ENCODE data around the gene ZDHHC19.
"Not testable (repeated sequence)": the region's sequence is repeated elsewhere in the genome, so short reads cannot be mapped to it uniquely, and the experiment has no call there.

The ZDHHC19 gene

GRCh38 chr3:196207159-196207832, 3.9 kb downstream of the ZDHHC19 start:
- no peak for DNase-seq (ENCODE audit: insufficient read length, low spot score)
- no peak for FAIRE-seq

- not testable (repeated sequence) for DNase-seq (ENCODE audit: insufficient read length, low spot score)
Observed at GRCh38 chr3:196205442-196206205, 5.6 kb downstream of the ZDHHC19 start.

GRCh38 chr3:196203846-196204245, 7.4 kb downstream of the ZDHHC19 start:
- DNase-seq (ENCODE audit: insufficient read length, low spot score), result no peak
- no peak for FAIRE-seq

More at GRCh38 chr3:196205442-196206205, 5.6 kb downstream of the ZDHHC19 start:
- FAIRE-seq, result not testable (repeated sequence)

GRCh38 chr3:196202516-196202970, 8.7 kb downstream of the ZDHHC19 start:
- DNase-seq (ENCODE audit: insufficient read length, low spot score), result no peak
- FAIRE-seq, result no peak

GRCh38 chr3:196198771-196199753, 12.1 kb downstream of the ZDHHC19 start:
- DNase-seq (ENCODE audit: insufficient read length, low spot score), result no peak
- FAIRE-seq, result no peak

- FAIRE-seq (no peak), DNase-seq (ENCODE audit: insufficient read length, low spot score) (no peak)
Observed at GRCh38 chr3:196198081-196198675, 13.0 kb downstream of the ZDHHC19 start.

GRCh38 chr3:196197524-196197923, 13.7 kb downstream of the ZDHHC19 start:
- DNase-seq (ENCODE audit: insufficient read length, low spot score) (no peak), FAIRE-seq (no peak)

GRCh38 chr3:196195664-196196265, 15.4 kb downstream of the ZDHHC19 start:
- DNase-seq (ENCODE audit: insufficient read length, low spot score), result no peak
- no peak for FAIRE-seq

GRCh38 chr3:196194542-196194915, 16.7 kb downstream of the ZDHHC19 start:
- no peak for DNase-seq (ENCODE audit: insufficient read length, low spot score)
- no peak for FAIRE-seq

- no peak for DNase-seq (ENCODE audit: insufficient read length, low spot score)
- no peak for FAIRE-seq
Observed at GRCh38 chr3:196193736-196194541, 17.3 kb downstream of the ZDHHC19 start.

GRCh38 chr3:196193133-196193735, 18.0 kb downstream of the ZDHHC19 start:
- DNase-seq (ENCODE audit: insufficient read length, low spot score), result no peak
- FAIRE-seq, result no peak

GRCh38 chr3:196192524-196193051, 18.6 kb downstream of the ZDHHC19 start:
- FAIRE-seq (no peak), DNase-seq (ENCODE audit: insufficient read length, low spot score) (no peak)

- DNase-seq (ENCODE audit: insufficient read length, low spot score) (no peak), FAIRE-seq (peak; percentile 49)
Observed at GRCh38 chr3:196192036-196192523, 19.1 kb downstream of the ZDHHC19 start.

GRCh38 chr3:196189566-196190347, 21.4 kb downstream of the ZDHHC19 start:
- DNase-seq (ENCODE audit: insufficient read length, low spot score) (no peak), FAIRE-seq (no peak)

- DNase-seq (ENCODE audit: insufficient read length, low spot score) (no peak), FAIRE-seq (peak; percentile 59)
Observed at GRCh38 chr3:196186651-196187573, 24.3 kb downstream of the ZDHHC19 start.

- FAIRE-seq, result no peak
- no peak for DNase-seq (ENCODE audit: insufficient read length, low spot score)
Observed at GRCh38 chr3:196184881-196185280, 26.3 kb downstream of the ZDHHC19 start.

- not testable (repeated sequence) for FAIRE-seq; DNase-seq (ENCODE audit: insufficient read length, low spot score)
Observed at GRCh38 chr3:196184169-196184432, 27.1 kb downstream of the ZDHHC19 start.

Data from GM19239 (cell line).